WTC11 (cell line): ENCODE measurements around the gene LSM12.

Source experiments
- AFF4 ChIP-seq: sonication (generic); formaldehyde crosslinking; IDR thresholded peaks from 2 replicates; pipeline ENCODE4 v1.8.1; 2023; ENCODE audit warnings: mild to moderate bottlenecking, missing genetic modification reagents, borderline replicate concordance
- CTCF ChIP-seq: fragments of 200-600 bp; IDR thresholded peaks from 2 replicates; pipeline ENCODE4 v1.8.0; 2022; ENCODE audit warnings: antibody characterized with exemption
- ETV6 ChIP-seq: sonication (generic); formaldehyde crosslinking; IDR thresholded peaks from 2 replicates; pipeline ENCODE4 v1.8.1; 2022; ENCODE audit warnings: mild to moderate bottlenecking, missing genetic modification reagents
- NR2C2 ChIP-seq: sonication (generic); formaldehyde crosslinking; IDR thresholded peaks from 2 replicates; pipeline ENCODE4 v1.8.0; 2022; ENCODE audit warnings: mild to moderate bottlenecking, missing genetic modification reagents
- OVOL2 ChIP-seq: fragments of 250-450 bp; sonication (Bioruptor Pico); IDR thresholded peaks from 2 replicates; pipeline ENCODE4 v1.9.0; 2021; ENCODE audit warnings: mild to moderate bottlenecking, borderline replicate concordance
- TEAD1 ChIP-seq: sonication (generic); formaldehyde crosslinking; IDR thresholded peaks from 2 replicates; pipeline ENCODE4 v1.8.0; 2022; ENCODE audit warnings: mild to moderate bottlenecking, missing genetic modification reagents
- USF2 ChIP-seq: sonication (generic); formaldehyde crosslinking; IDR thresholded peaks from 2 replicates; pipeline ENCODE4 v1.8.1; 2023; ENCODE audit warnings: mild to moderate bottlenecking, missing genetic modification reagents, moderate library complexity
- ZNF425 ChIP-seq: fragments of 250-450 bp; sonication (Bioruptor Pico); conservative IDR thresholded peaks from 2 replicates; pipeline ENCODE4 v1.9.0; 2021; ENCODE audit warnings: mild to moderate bottlenecking

GRCh38 chr17:44069974-44070454 is 3.5 kb upstream of the LSM12 start:
- no peak for TF ChIP-seq USF2 (CRISPR knock-in tag)
- no peak for TF ChIP-seq OVOL2 (CRISPR knock-in tag)
- no peak for TF ChIP-seq NR2C2 (CRISPR knock-in tag)
- TF ChIP-seq TEAD1 = no peak
- no peak for TF ChIP-seq CTCF
- TF ChIP-seq ETV6 (CRISPR knock-in tag) = no peak
- TF ChIP-seq AFF4 = no peak
- TF ChIP-seq ZNF425 (CRISPR knock-in tag) = no peak
